Measurements from ENCODE around the gene NACC1. TPM values are rescaled to one million over a fixed set of nuclear protein-coding genes. Genes with fewer than 3 reads are reported as not detected.

NACC1 gene
- total RNA-seq, 2 experiments from 2014 or later, result 116 to 119 TPM

GRCh38 chr19:13104848-13105711 lies 13.0 kb upstream of the NACC1 start:
- POLR2A ChIA-PET, result interaction anchor here (1.0 to 1.4 kb wide), 3 partner anchors 10 to 27 kb away, joined by 3 to 5 read pairs (median 3); partner anchors contain the start of gene NACC1
- CTCF ChIA-PET, result interaction anchor here (0.6 to 2.7 kb wide), 10 partner anchors 10 to 158 kb away, joined by 3 to 16 read pairs (median 8); partner anchors contain the start of genes NACC1 and TRMT1

- ChIA-PET CTCF (interaction anchor here (1.3 kb wide), 1 partner anchor 10 kb away, joined by 3 read pairs; no protein-coding TSS in a partner anchor), POLR2A (no interaction called here)
These were observed 8.5 kb upstream of the NACC1 start for GRCh38 chr19:13109361-13110098.

- POLR2A ChIA-PET, result no interaction called here
- CTCF ChIA-PET, result interaction anchor here (1.3 to 1.4 kb wide), 2 partner anchors 9 to 40 kb away, joined by 3 read pairs; partner anchors contain the start of genes IER2 and STX10
These were observed 7.9 kb upstream of the NACC1 start for GRCh38 chr19:13110099-13110610.

GRCh38 chr19:13112555-13112954 lies 5.5 kb upstream of the NACC1 start:
- CTCF ChIA-PET, result interaction anchor here (0.6 kb wide), 1 partner anchor 203 kb away, joined by 3 read pairs; no protein-coding TSS in a partner anchor
- POLR2A ChIA-PET, result no interaction called here

GRCh38 chr19:13115936-13116281 lies 2.2 kb upstream of the NACC1 start:
- ChIA-PET CTCF (interaction anchor here (1.2 to 3.8 kb wide), 3 partner anchors 11 to 138 kb away, joined by 3 to 14 read pairs (median 5); no protein-coding TSS in a partner anchor), POLR2A (interaction anchor here (1.0 to 1.1 kb wide), 2 partner anchors 11 to 37 kb away, joined by 3 to 4 read pairs; no protein-coding TSS in a partner anchor)

GRCh38 chr19:13116282-13117175 lies 1.5 kb upstream of the NACC1 start, which contains the start of gene TRMT1:
Gene TRMT1 (minus strand): TSS chr19:13116740. CDS start chr19:13116399, 341 bp downstream.
- POLR2A ChIA-PET, result interaction anchor here (0.6 to 1.7 kb wide), 4 partner anchors 16 to 36 kb away, joined by 3 to 5 read pairs (median 4); no protein-coding TSS in a partner anchor
- CTCF ChIA-PET, result interaction anchor here (0.6 to 3.8 kb wide), 7 partner anchors 12 to 161 kb away, joined by 3 to 15 read pairs (median 5); partner anchors contain the start of genes IER2 and STX10

GRCh38 chr19:13117176-13117771 lies 790 bp upstream of the NACC1 start:
- POLR2A ChIA-PET, result interaction anchor here (0.6 to 2.8 kb wide), 7 partner anchors 10 to 38 kb away, joined by 3 to 35 read pairs (median 5); no protein-coding TSS in a partner anchor

GRCh38 chr19:13118424-13119193 lies 545 bp downstream of the NACC1 start:
- POLR2A ChIA-PET, result interaction anchor here (0.6 to 2.8 kb wide), 8 partner anchors 9 to 49 kb away, joined by 3 to 35 read pairs (median 5); no protein-coding TSS in a partner anchor
- CTCF ChIA-PET, result interaction anchor here (0.7 to 3.3 kb wide), 8 partner anchors 9 to 239 kb away, joined by 3 to 15 read pairs (median 4); partner anchors contain the start of genes IER2 and STX10

More at GRCh38 chr19:13117176-13117771, 790 bp upstream of the NACC1 start:
- CTCF ChIA-PET, result interaction anchor here (0.6 to 3.8 kb wide), 11 partner anchors 10 to 160 kb away, joined by 3 to 15 read pairs (median 4); partner anchors contain the start of genes IER2 and STX10

- CTCF ChIA-PET, result interaction anchor here (0.6 to 3.3 kb wide), 7 partner anchors 9 to 1743 kb away, joined by 3 to 15 read pairs (median 3); no protein-coding TSS in a partner anchor
- POLR2A ChIA-PET, result interaction anchor here (0.6 to 2.8 kb wide), 4 partner anchors 20 to 43 kb away, joined by 3 to 35 read pairs (median 9); no protein-coding TSS in a partner anchor
These were observed 1.6 kb downstream of the NACC1 start for GRCh38 chr19:13119627-13120026.

- CTCF ChIA-PET, result interaction anchor here (0.6 to 3.3 kb wide), 10 partner anchors 10 to 1744 kb away, joined by 3 to 15 read pairs (median 3); no protein-coding TSS in a partner anchor
- POLR2A ChIA-PET, result interaction anchor here (0.6 to 2.8 kb wide), 3 partner anchors 27 to 43 kb away, joined by 3 to 35 read pairs (median 9); no protein-coding TSS in a partner anchor
These were observed 2.0 kb downstream of the NACC1 start for GRCh38 chr19:13120031-13120430.

- POLR2A ChIA-PET, result interaction anchor here (1.5 kb wide), 1 partner anchor 12 kb away, joined by 4 read pairs; no protein-coding TSS in a partner anchor
- CTCF ChIA-PET, result interaction anchor here (0.5 to 3.0 kb wide), 9 partner anchors 9 to 911 kb away, joined by 3 to 11 read pairs (median 3); partner anchors contain the start of gene IL27RA
These were observed 2.8 kb downstream of the NACC1 start for GRCh38 chr19:13120817-13121216.

- ChIA-PET POLR2A (interaction anchor here (0.5 to 1.5 kb wide), 2 partner anchors 11 to 25 kb away, joined by 4 read pairs; no protein-coding TSS in a partner anchor), CTCF (interaction anchor here (0.5 to 1.0 kb wide), 3 partner anchors 10 to 47 kb away, joined by 3 read pairs; no protein-coding TSS in a partner anchor)
These were observed 3.6 kb downstream of the NACC1 start for GRCh38 chr19:13121551-13122274.

- ChIA-PET CTCF (no interaction called here), POLR2A (no interaction called here)
These were observed 4.3 kb downstream of the NACC1 start for GRCh38 chr19:13122275-13122878.

- CTCF ChIA-PET, result no interaction called here
- POLR2A ChIA-PET, result no interaction called here
These were observed 5.2 kb downstream of the NACC1 start for GRCh38 chr19:13122980-13123957.

Data from activated CD8-positive, alpha-beta memory T cell treated with anti-CD3 and anti-CD28 coated beads for 36 hours (primary cell).